Choroid plexus epithelial cell (primary cell): ENCODE measurements around the gene NFAT5.
"Not testable (repeated sequence)": the region's sequence is repeated elsewhere in the genome, so short reads cannot be mapped to it uniquely, and the experiment has no call there.

ENCODE experiments used
- DNase-seq: peaks from one replicate; pipeline ENCODE4 v3.0.0-alpha.2; 2010; ENCODE audit warnings: low read depth
- H3K4me3 ChIP-seq: 2 replicates; pipeline ENCODE4 v1.5.1; 2011; ENCODE audit warnings: low read depth, mild to moderate bottlenecking, control low read depth, low read length, moderate library complexity
- CTCF ChIP-seq: conservative IDR thresholded peaks from 2 replicates; pipeline ENCODE4 v1.5.1; 2011; ENCODE audit warnings: low read depth, mild to moderate bottlenecking, control low read depth, inconsistent platforms, low read length, moderate library complexity

NFAT5 gene

GRCh38 chr16:69555867-69556266, 9.9 kb upstream of the NFAT5 start:
- no peak overlapping the region for H3K4me3 ChIP-seq
- TF ChIP-seq CTCF = no peak
- DNase-seq = peak; percentile 8

- DNase-seq = no peak
- no peak for TF ChIP-seq CTCF
- H3K4me3 ChIP-seq = no peak overlapping the region
Measured at GRCh38 chr16:69559164-69559563, 6.6 kb upstream of the NFAT5 start.

GRCh38 chr16:69561367-69561766, 4.4 kb upstream of the NFAT5 start:
- not testable (repeated sequence) for H3K4me3 ChIP-seq, DNase-seq

GRCh38 chr16:69561901-69562300, 3.9 kb upstream of the NFAT5 start:
- TF ChIP-seq CTCF = no peak
- DNase-seq = peak; percentile 22
- H3K4me3 ChIP-seq = no peak overlapping the region

GRCh38 chr16:69562813-69563212, 3.0 kb upstream of the NFAT5 start:
- no peak for TF ChIP-seq CTCF
- no peak overlapping the region for H3K4me3 ChIP-seq
- no peak for DNase-seq

- no peak for TF ChIP-seq CTCF
- no peak overlapping the region for H3K4me3 ChIP-seq
- DNase-seq = peak; percentile 32
Measured at GRCh38 chr16:69563605-69564580, 1.9 kb upstream of the NFAT5 start.

GRCh38 chr16:69564845-69565670, 708 bp upstream of the NFAT5 start:
- peak; percentile 12 for DNase-seq

More at GRCh38 chr16:69564845-69565670, 708 bp upstream of the NFAT5 start:
- peak overlapping the region; percentile 92 for H3K4me3 ChIP-seq
- TF ChIP-seq CTCF = no peak
